ENCODE data around the gene DOC2A. TPM values are rescaled to one million over a fixed set of nuclear protein-coding genes. Genes with fewer than 3 reads are reported as not detected.

DOC2A gene
- total and polyA plus RNA-seq, 9 of the 15 experiments (the other 6 are each of a cell fraction or from before 2014, with no cell fraction given) = 0.03 to 0.38 (median 0.28) TPM; not detected in 1

DNA sequence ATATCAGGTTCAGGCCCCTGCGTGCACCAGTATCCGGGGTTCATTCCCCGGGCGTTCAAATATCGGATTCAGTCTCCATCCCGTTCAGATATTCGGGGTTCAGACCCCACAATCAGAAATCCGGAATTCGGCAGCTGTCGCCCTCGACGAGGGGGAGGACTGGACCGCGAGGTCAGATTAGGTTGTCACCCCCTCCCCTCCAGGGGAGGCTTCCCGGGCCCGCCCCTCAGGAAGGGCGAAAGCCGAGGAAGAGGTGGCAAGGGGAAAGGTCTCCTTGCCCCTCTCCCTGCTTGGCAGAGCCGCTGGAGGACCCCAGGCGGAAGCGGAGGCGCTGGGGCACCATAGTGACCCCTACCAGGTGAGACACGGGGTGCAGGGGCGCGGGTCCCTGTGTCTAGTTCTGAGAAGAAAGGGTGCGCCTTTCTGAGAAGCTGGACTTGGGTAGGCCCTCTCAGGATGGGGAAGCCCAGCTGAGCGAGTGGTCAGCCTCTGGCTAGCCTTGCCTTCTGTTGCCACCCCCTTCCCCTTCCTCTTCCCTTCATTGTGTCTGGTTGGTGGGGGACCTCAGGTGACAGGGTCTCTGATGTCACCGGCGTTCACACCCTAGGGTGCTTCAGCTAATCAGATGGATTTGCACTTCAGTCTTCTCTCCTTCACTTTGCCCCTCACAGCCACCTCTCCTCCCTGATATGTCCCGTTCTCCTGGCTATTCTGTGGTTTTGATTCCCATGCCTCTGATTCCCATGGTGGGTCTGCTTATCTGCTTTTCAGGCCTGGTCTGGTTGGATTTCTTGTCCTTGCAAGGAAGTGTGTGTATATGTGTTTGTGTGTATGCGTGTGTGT is 36.3 kb downstream of the DOC2A start (continued):
- 0 out of 2 replicates have a peak, but pooled peaks have one; percentile 6 for TF ChIP-seq ZNF395 (CRISPR knock-in tag; IDR thresholded peaks at IDR 0.05)
- peak; percentile 33; the same call in 1 of the 2 replicates for TF ChIP-seq PHB2 (IDR thresholded peaks at IDR 0.05; ENCODE audit: low read depth)
- TF ChIP-seq ARID4B (CRISPR knock-in tag; IDR thresholded peaks at IDR 0.05) = peak; percentile 56; the same call in 1 of the 2 replicates
- 0 out of 2 replicates have a peak, but pooled peaks have one; percentile 35 for TF ChIP-seq CBFA2T3 (IDR thresholded peaks at IDR 0.05)
- 0 out of 2 replicates have a peak, but pooled peaks have one; percentile 24 for TF ChIP-seq ETV5 (CRISPR knock-in tag; IDR thresholded peaks at IDR 0.05; ENCODE audit: low read depth)
- peak in 1 of 2 experiments; percentile 12 for TF ChIP-seq E2F6 (IDR thresholded peaks at IDR 0.05; ENCODE audit: borderline replicate concordance in 1 of 2, extremely low read depth in 1 of 2, insufficient read depth in 1 of 2, insufficient read length in 1 of 2, low read depth in 1 of 2, low read length in 1 of 2, poor library complexity in 1 of 2, severe bottlenecking in 1 of 2)
- peak; percentile 72; the same call in 1 of the 2 replicates for TF ChIP-seq TFAP4 (CRISPR knock-in tag; IDR thresholded peaks at IDR 0.05; ENCODE audit: borderline replicate concordance)
- no peak for TF ChIP-seq KDM5B (IDR thresholded peaks at IDR 0.05; ENCODE audit: insufficient replicate concordance, low read depth, low read length)
- TF ChIP-seq GTF2E2 (tag; IDR thresholded peaks at IDR 0.05) = no peak
- TF ChIP-seq RBBP5 (IDR thresholded peaks at IDR 0.05; ENCODE audit: borderline replicate concordance, insufficient read depth, low read length, poor library complexity, severe bottlenecking) = peak; percentile 23
- TF ChIP-seq, protein P1, sequence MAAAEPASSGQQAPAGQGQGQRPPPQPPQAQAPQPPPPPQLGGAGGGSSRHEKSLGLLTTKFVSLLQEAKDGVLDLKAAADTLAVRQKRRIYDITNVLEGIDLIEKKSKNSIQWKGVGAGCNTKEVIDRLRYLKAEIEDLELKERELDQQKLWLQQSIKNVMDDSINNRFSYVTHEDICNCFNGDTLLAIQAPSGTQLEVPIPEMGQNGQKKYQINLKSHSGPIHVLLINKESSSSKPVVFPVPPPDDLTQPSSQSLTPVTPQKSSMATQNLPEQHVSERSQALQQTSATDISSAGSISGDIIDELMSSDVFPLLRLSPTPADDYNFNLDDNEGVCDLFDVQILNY (CRISPR knock-in tag; IDR thresholded peaks at IDR 0.05) = 0 out of 2 replicates have a peak, but pooled peaks have one; percentile 7
- TF ChIP-seq, protein P2, sequence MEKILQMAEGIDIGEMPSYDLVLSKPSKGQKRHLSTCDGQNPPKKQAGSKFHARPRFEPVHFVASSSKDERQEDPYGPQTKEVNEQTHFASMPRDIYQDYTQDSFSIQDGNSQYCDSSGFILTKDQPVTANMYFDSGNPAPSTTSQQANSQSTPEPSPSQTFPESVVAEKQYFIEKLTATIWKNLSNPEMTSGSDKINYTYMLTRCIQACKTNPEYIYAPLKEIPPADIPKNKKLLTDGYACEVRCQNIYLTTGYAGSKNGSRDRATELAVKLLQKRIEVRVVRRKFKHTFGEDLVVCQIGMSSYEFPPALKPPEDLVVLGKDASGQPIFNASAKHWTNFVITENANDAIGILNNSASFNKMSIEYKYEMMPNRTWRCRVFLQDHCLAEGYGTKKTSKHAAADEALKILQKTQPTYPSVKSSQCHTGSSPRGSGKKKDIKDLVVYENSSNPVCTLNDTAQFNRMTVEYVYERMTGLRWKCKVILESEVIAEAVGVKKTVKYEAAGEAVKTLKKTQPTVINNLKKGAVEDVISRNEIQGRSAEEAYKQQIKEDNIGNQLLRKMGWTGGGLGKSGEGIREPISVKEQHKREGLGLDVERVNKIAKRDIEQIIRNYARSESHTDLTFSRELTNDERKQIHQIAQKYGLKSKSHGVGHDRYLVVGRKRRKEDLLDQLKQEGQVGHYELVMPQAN (IDR thresholded peaks at IDR 0.05; ENCODE audit: borderline replicate concordance) = peak; percentile 23; the same call in 1 of the 2 replicates
- TF ChIP-seq BCOR (IDR thresholded peaks at IDR 0.05) = no peak
